Right lobe of liver (tissue), 4 donors: ENCODE results near the gene SYNPO.

Experiments
- CTCF ChIP-seq, 4 donors: fragments of 200-600 bp in 3 of 4; fragments of 450-650 bp in 1 of 4; IDR thresholded peaks; one replicate each; pipeline versions ENCODE4 v1.5.1 to v1.8.0; 2016 to 2022; ENCODE audit warnings: antibody characterized with exemption in 4 of 4, mild to moderate bottlenecking in 2 of 4
- POLR2A ChIP-seq: fragments of 450-650 bp; IDR thresholded peaks from one replicate; pipeline ENCODE4 v1.6.1; 2017; ENCODE audit warnings: antibody characterized with exemption, mild to moderate bottlenecking
- donor health status: DM: no; HTN: no; CAD: no.
- donor health status: DM: no; HTN: no; CAD: no.
- donor health status: DM: no; HTN: yes; CAD: no.

- no peak for TF ChIP-seq CTCF (IDR thresholded peaks at IDR 0.05)
- TF ChIP-seq POLR2A: no peak
Observed at GRCh38 chr5:150590979-150591695, 49.3 kb upstream of the SYNPO start.
